ENCODE measurements around the gene IP6K1. TPM values are rescaled to one million over a fixed set of nuclear protein-coding genes. Genes with fewer than 3 reads are reported as not detected.

IP6K1 gene
- total RNA-seq, 6 experiments from 2014 or later = 12.6 to 19.6 (median 16.2) TPM

DNA sequence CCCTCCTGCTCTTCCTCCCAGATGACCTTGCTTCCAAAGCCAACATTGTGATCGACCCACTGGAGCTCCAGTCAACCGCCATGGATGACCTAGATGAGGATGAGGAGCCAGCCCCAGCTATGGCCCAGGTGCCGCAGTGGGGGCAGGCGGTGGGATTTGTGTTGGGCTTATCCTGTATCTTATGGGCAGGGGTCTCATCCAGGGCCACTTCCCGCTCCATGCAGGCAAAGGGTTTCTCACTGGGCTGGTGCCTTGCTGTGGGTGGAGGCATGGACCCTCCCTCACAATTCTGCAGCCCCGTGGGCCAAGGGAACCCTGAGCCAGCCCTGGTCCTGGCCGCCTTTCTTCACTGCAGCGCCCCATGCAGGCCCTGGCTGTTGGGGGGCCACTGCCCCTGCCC, 81.7 kb downstream of the IP6K1 start:
- DNase-seq (peak in 1 of 3 donors; percentile 20), ATAC-seq (no peak)
- no CpG with 5 or more reads among the region's 8 CpGs for WGBS (ENCODE audit: insufficient coverage, low coverage, low lambda C conversion rate, missing lambda C conversion rate)
- intact Hi-C loops (cut with DNase I) = loop anchor here in 1 of 2 donors (10.0 kb wide), 1 partner anchor 140 kb away; no protein-coding TSS in a partner anchor
- H3K27me3 ChIP-seq = no peaks in the 10 kb centered on the region
- peaks cover 0 to 61% (median 23%) of the 10 kb centered on the region in 4 donors for H3K36me3 ChIP-seq
- no peak overlapping the region for H3K27ac ChIP-seq
- no peaks in the 10 kb centered on the region for H3K9me3 ChIP-seq
- TF ChIP-seq POLR2A (IDR thresholded peaks at IDR 0.05) = no peak
- TF ChIP-seq, protein P1, sequence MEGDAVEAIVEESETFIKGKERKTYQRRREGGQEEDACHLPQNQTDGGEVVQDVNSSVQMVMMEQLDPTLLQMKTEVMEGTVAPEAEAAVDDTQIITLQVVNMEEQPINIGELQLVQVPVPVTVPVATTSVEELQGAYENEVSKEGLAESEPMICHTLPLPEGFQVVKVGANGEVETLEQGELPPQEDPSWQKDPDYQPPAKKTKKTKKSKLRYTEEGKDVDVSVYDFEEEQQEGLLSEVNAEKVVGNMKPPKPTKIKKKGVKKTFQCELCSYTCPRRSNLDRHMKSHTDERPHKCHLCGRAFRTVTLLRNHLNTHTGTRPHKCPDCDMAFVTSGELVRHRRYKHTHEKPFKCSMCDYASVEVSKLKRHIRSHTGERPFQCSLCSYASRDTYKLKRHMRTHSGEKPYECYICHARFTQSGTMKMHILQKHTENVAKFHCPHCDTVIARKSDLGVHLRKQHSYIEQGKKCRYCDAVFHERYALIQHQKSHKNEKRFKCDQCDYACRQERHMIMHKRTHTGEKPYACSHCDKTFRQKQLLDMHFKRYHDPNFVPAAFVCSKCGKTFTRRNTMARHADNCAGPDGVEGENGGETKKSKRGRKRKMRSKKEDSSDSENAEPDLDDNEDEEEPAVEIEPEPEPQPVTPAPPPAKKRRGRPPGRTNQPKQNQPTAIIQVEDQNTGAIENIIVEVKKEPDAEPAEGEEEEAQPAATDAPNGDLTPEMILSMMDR (IDR thresholded peaks at IDR 0.05) = no peak
- no peaks in the 10 kb centered on the region for H3K4me1 ChIP-seq
- H3K4me3 ChIP-seq = no peak overlapping the region

DNA sequence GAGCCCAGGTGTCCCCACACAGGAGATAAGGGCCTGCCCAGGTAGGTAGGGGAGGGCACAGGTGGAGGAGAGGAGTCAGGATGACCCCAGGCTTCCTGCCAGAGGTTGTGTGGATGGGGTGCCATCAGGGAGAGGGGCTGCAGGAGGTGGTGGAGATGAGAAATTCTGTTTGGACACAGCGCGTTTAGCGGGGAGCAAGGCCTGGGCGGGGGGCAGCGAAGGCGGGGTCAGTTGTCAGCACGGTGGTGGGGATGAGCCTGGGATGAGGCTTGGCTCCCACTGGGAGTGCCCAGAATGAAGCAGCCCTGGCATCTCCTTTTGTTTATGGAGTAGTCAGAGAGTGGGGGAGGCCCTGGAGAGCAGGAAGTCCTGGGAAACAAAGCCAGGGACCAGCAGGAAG, 82.4 kb downstream of the IP6K1 start:
- Histone ChIP-seq H3K27ac (no peak overlapping the region), H3K4me3 (no peak overlapping the region), H3K36me3 (peaks cover 0 to 68% (median 23%) of the 10 kb centered on the region in 4 donors), H3K4me1 (no peaks in the 10 kb centered on the region), H3K9me3 (no peaks in the 10 kb centered on the region), H3K27me3 (no peaks in the 10 kb centered on the region)
- WGBS (ENCODE audit: insufficient coverage, low coverage, low lambda C conversion rate, missing lambda C conversion rate) = 93% methylated on average over 5 of the region's 7 CpGs
- DNase-seq = no peak
- TF ChIP-seq, protein P1 (IDR thresholded peaks at IDR 0.05) = no peak
- no peak for TF ChIP-seq POLR2A (IDR thresholded peaks at IDR 0.05)
- ATAC-seq = no peak
- intact Hi-C loops (cut with DNase I) = loop anchor here in 1 of 2 donors (10.0 kb wide), 1 partner anchor 141 kb away; no protein-coding TSS in a partner anchor

DNA sequence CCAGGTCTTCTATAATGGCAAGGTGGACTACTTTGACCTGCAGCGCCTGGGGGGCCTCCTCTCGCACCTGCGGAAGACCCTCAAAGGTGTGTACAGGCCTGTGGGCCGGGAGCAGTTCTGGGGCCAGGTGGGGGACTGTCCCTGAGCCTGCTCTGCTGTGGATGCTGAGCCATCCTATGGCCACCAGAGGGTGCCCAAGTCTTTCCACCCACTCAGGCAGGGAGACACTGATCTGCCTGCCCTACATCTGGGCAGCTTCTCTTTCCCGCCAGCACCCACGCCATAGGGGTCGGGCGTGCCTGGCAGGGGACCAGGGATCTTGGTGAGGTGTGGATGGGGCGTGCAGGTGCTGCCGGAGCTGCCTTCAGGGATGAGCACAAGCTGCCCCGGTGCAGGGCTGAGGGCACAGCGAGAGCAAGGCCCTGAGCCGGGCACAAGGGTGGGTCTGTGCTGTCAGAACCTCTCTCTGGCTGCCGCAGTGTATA, 82.9 kb downstream of the IP6K1 start:
- Histone ChIP-seq H3K27me3 (no peaks in the 10 kb centered on the region), H3K27ac (no peak overlapping the region), H3K36me3 (peaks cover 0 to 70% (median 25%) of the 10 kb centered on the region in 4 donors), H3K4me1 (no peaks in the 10 kb centered on the region), H3K4me3 (no peak overlapping the region), H3K9me3 (no peaks in the 10 kb centered on the region)
- 33% methylated on average over 3 of the region's 14 CpGs for WGBS (ENCODE audit: insufficient coverage, low coverage, low lambda C conversion rate, missing lambda C conversion rate)
- intact Hi-C loops (cut with DNase I) = loop anchor here in 1 of 2 donors (10.0 kb wide), 1 partner anchor 141 kb away; no protein-coding TSS in a partner anchor
- TF ChIP-seq POLR2A (IDR thresholded peaks at IDR 0.05) = no peak
- TF ChIP-seq, protein P1 (IDR thresholded peaks at IDR 0.05) = peak; percentile 69 to 91 (median 82)
- peak in 1 of 3 donors; percentile 52 for DNase-seq
- peak; percentile 78 to 86 (median 84) for ATAC-seq

DNA sequence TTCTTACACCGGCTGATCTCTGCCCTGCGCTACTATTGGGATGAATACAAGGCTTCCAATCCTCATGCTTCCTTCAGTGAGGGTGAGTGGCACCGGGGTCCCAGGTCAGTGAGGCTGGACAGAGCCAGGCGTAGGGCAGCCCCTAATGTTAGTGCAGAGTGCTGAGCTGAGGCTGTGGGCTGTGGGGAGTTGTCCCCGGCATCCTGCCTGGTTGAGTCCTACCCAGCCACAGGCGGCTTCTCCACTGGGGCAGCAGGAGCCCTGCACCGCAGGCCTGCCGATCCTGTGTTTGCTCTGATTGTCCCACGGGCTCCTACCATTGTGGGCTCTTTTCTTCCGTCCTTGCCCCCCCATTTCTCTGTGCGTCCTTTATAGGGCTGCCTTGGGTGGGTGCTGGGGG, 83.7 kb downstream of the IP6K1 start:
- 84% methylated on average over 5 of the region's 11 CpGs for WGBS (ENCODE audit: insufficient coverage, low coverage, low lambda C conversion rate, missing lambda C conversion rate)
- no peaks in the 10 kb centered on the region for H3K27me3 ChIP-seq
- no peaks in the 10 kb centered on the region for H3K9me3 ChIP-seq
- no peaks in the 10 kb centered on the region for H3K4me1 ChIP-seq
- no peak overlapping the region for H3K4me3 ChIP-seq
- peaks cover 0 to 75% (median 27%) of the 10 kb centered on the region in 4 donors for H3K36me3 ChIP-seq
- no peak for DNase-seq
- no peak overlapping the region for H3K27ac ChIP-seq
- no peak for TF ChIP-seq POLR2A (IDR thresholded peaks at IDR 0.05)
- intact Hi-C loops (cut with DNase I) = loop anchor here in 1 of 2 donors (10.0 kb wide), 1 partner anchor 142 kb away; no protein-coding TSS in a partner anchor
- ATAC-seq = no peak

DNA sequence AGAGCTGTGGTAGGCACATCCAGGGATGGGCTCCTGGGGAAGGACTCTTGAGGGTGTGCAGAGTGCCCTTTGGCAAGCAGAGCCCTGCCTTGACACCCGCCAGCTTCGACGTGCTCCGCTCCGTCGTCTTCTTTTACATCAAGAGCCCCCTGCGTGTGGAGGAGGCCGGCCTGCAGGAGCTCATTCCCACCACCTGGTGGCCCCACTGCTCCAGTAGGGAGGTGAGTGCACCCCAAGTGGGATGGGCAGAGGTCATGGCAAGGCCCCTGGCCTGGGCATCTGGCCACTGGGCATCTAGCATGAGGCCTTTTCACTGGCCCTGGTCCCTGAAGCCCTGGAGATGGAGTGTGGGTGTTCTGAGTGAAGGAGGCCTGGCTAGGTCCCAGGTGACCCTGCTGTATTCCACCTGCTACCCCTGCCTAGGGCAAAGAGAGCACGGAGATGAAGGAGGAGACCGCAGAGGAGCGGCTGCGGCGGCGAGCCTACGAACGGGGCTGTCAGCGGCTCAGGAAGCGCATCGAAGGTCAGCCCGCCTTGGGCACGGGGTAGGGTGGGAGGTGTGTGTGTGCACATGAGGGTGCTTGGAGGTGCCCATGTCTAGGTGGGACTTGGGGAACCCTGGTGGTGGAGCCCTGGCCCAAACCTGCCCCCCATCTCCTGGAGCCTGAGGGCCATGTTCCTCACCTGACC, 84.8 kb downstream of the IP6K1 start:
- TF ChIP-seq POLR2A (IDR thresholded peaks at IDR 0.05) = no peak
- TF ChIP-seq, protein P1 (IDR thresholded peaks at IDR 0.05) = peak; percentile 21 to 48 (median 26)

More for the DNA sequence above, 84.8 kb downstream of the IP6K1 start:
- no peaks in the 10 kb centered on the region for H3K27me3 ChIP-seq
- ATAC-seq (peak in 3 of 4 donors; percentile 6 to 58 (median 30)), DNase-seq (no peak)
- peaks cover 0 to 73% (median 26%) of the 10 kb centered on the region in 4 donors for H3K36me3 ChIP-seq
- no peaks in the 10 kb centered on the region for H3K4me1 ChIP-seq
- H3K9me3 ChIP-seq = no peaks in the 10 kb centered on the region
- WGBS (ENCODE audit: insufficient coverage, low coverage, low lambda C conversion rate, missing lambda C conversion rate) = 82% methylated on average over 13 of the region's 21 CpGs
- H3K4me3 ChIP-seq = no peak overlapping the region
- intact Hi-C loops (cut with DNase I) = loop anchor here in 1 of 2 donors (10.0 kb wide), 1 partner anchor 143 kb away; no protein-coding TSS in a partner anchor
- no peak overlapping the region for H3K27ac ChIP-seq
